Left lung (tissue), 10 donors: ENCODE data around the gene TRIM13. TPM values are rescaled to one million over a fixed set of nuclear protein-coding genes. Genes with fewer than 3 reads are reported as not detected.

Experiments
- ATAC-seq: fragments of 200-7000 bp; cut with Tn5 transposase; one replicate; pipeline ENCODE4 v1.9.1; 2020; ENCODE audit warnings: moderate library complexity
- DNase-seq, 4 donors: peaks; one replicate each; pipeline ENCODE4 v3.0.0-alpha.2; 2013 to 2020
- H3K27ac ChIP-seq, 2 donors: fragments of 200-600 bp; sonication (generic) in 1 of 2; one replicate each; pipeline versions ENCODE4 v1.5.0 to v1.8.0; 2020 to 2021
- H3K27me3 ChIP-seq, 2 donors: fragments of 200-600 bp; sonication (generic) in 1 of 2; one replicate each; pipeline versions ENCODE4 v1.5.0 to v1.8.0; 2020 to 2021
- H3K36me3 ChIP-seq, 2 donors: fragments of 200-600 bp; sonication (generic) in 1 of 2; one replicate each; pipeline versions ENCODE4 v1.5.0 to v1.8.0; 2020 to 2021
- H3K4me1 ChIP-seq, 2 donors: fragments of 200-600 bp; one replicate each; pipeline ENCODE4 v1.8.0; 2021
- H3K4me3 ChIP-seq, 2 donors: fragments of 200-600 bp; sonication (generic) in 1 of 2; one replicate each; pipeline versions ENCODE4 v1.5.0 to v1.8.0; 2020 to 2021; ENCODE audit warnings: mild to moderate bottlenecking in 1 of 2
- H3K9me3 ChIP-seq, 2 donors: fragments of 200-600 bp; sonication (generic) in 1 of 2; one replicate each; pipeline versions ENCODE4 v1.5.0 to v1.8.0; 2020 to 2021
- intact Hi-C, 2 donors: fragments of 100-400 bp; cut with DNase I; formaldehyde crosslinking; loops; one replicate each; pipeline versions ENCODE4 v1.11.2 to v1.14.2; 2022
- polyA plus RNA-seq, 6 donors: library from polyadenylated mRNA; unstranded; fragments of 120-200 nt; gene quantifications; one replicate each; pipeline ENCODE4 v1.2.1, GENCODE V29; 2013; ENCODE audit not compliant: insufficient read length in 6 of 6
- total RNA-seq, 2 donors: library from RNA; stranded (reverse); fragmentation: NEBNext Ultra II Directional; extraction: Animal tissue kit (Norgen Biotek cat#: 25700); gene quantifications; one replicate each; pipeline ENCODE4 v1.2.1, GENCODE V29; 2021
- TF ChIP-seq, protein P1 (sequence below), 2 donors: fragments of 200-600 bp; sonication (generic) in 1 of 2; IDR thresholded peaks; one replicate each; pipeline versions ENCODE4 v1.5.0 to v1.8.0; 2021; ENCODE audit warnings: antibody characterized with exemption in 2 of 2
- donor health status: DM: no; HTN: yes; CAD: no.
- donor health status: DM: no; HTN: no; CAD: no.

Gene TRIM13
- total and polyA plus RNA-seq, 8 donors, result 30.5 to 55.6 (median 49.4) TPM

DNA sequence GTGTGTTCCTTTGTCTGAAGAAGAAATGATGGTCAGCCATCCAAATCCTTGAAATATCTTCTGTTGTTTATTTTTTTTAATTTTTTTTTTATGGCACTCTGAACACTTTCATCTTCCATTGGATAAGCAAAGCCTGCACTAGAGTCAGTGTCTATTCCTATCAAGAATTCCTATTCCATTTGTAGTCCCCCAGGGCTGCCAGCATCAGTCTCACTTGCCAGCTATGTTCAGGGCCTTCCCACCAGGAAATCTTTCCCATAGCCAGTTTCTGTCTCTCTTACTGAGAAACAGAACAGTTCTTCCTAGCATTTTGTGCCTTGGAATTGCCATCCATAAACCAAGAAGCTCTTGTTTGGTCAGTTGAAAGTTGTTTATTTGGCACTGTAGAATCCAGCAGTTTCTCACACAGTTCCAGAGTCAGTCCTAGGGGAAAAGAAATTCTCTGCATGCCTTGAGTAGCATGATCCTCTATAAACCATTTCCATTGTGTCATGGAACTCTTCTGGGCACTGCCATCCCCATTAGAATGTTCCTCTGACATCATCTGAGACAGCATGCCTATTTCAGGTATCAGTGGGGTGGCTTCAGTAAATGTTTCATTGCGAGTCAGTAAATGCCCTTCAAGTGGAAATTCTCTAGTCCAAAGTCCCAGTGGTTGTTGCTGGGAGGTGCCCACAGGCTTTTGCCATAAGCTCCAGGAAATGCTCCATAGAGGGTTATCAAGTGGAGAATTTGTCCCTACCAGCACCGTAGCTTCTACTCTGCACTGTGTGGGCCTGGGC is 42.0 kb upstream of the TRIM13 start:
- Histone ChIP-seq H3K27me3 (no peaks in the 10 kb centered on the region), H3K4me3 (no peak overlapping the region), H3K27ac (no peak overlapping the region), H3K4me1 (no peaks in the 10 kb centered on the region), H3K36me3 (peaks cover 0 to 7% of the 10 kb centered on the region in 2 donors), H3K9me3 (peaks cover 0 to under 1% of the 10 kb centered on the region in 2 donors)
- intact Hi-C loops, result no loop called here
- TF ChIP-seq, protein P1, sequence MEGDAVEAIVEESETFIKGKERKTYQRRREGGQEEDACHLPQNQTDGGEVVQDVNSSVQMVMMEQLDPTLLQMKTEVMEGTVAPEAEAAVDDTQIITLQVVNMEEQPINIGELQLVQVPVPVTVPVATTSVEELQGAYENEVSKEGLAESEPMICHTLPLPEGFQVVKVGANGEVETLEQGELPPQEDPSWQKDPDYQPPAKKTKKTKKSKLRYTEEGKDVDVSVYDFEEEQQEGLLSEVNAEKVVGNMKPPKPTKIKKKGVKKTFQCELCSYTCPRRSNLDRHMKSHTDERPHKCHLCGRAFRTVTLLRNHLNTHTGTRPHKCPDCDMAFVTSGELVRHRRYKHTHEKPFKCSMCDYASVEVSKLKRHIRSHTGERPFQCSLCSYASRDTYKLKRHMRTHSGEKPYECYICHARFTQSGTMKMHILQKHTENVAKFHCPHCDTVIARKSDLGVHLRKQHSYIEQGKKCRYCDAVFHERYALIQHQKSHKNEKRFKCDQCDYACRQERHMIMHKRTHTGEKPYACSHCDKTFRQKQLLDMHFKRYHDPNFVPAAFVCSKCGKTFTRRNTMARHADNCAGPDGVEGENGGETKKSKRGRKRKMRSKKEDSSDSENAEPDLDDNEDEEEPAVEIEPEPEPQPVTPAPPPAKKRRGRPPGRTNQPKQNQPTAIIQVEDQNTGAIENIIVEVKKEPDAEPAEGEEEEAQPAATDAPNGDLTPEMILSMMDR (IDR thresholded peaks at IDR 0.05), result no peak
- ATAC-seq, result no peak
- no peak for DNase-seq

DNA sequence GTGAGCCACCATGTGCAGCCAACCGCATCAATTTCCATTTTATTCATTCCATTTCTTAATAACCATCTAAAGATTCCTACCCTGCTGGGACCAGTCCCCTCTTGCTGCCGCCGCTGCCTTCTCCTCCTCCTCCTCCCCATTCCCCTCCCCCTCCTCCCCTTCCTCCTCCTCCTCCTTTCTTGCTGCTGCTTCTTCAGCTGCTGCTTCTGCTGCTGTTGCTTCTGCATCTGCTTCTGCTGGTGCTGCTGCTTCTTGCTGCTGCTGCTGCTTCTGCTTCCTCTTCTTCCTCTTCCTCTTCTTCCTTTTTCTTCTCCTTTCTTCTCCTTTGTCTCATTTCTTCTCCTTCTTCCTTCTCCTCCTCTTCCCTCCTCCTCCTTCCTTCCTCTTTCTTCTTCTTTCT is 40.7 kb upstream of the TRIM13 start:
- Histone ChIP-seq H3K4me3 (no peak overlapping the region), H3K36me3 (peaks cover 0 to 7% of the 10 kb centered on the region in 2 donors), H3K4me1 (no peaks in the 10 kb centered on the region), H3K27me3 (no peaks in the 10 kb centered on the region), H3K9me3 (peaks cover 0 to 1% of the 10 kb centered on the region in 2 donors), H3K27ac (no peak overlapping the region)
- TF ChIP-seq, protein P1 (IDR thresholded peaks at IDR 0.05), result no peak
- ATAC-seq (no peak), DNase-seq (no peak)
- intact Hi-C loops, result no loop called here

DNA sequence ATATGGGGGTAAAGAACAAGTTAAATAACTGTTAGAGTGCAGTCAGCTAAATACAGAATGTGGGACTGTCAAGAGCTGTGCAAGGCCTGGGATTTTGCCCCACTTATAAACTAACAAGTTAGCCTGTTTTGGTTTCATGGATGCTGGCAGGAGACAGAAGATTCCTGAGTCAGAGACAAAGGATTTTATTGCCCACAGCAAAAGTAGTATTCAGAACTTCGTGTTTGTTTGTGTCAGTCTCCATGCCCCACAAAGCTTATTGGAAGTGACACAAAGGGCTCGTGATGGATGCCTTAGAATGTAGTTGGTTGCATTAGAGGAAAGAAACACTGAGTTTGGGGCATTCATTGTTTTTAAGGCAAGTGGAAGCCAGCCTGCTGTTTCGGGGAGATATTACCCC is 38.5 kb upstream of the TRIM13 start:
- no peak overlapping the region for H3K4me3 ChIP-seq
- no peak overlapping the region for H3K27ac ChIP-seq
- no peaks in the 10 kb centered on the region for H3K4me1 ChIP-seq
- H3K27me3 ChIP-seq, result no peaks in the 10 kb centered on the region
- intact Hi-C loops, result no loop called here
- H3K36me3 ChIP-seq, result peaks cover 0 to 7% of the 10 kb centered on the region in 2 donors
- DNase-seq, result no peak
- ATAC-seq, result no peak
- TF ChIP-seq, protein P1 (IDR thresholded peaks at IDR 0.05), result no peak
- peaks cover 0 to 6% of the 10 kb centered on the region in 2 donors for H3K9me3 ChIP-seq

DNA sequence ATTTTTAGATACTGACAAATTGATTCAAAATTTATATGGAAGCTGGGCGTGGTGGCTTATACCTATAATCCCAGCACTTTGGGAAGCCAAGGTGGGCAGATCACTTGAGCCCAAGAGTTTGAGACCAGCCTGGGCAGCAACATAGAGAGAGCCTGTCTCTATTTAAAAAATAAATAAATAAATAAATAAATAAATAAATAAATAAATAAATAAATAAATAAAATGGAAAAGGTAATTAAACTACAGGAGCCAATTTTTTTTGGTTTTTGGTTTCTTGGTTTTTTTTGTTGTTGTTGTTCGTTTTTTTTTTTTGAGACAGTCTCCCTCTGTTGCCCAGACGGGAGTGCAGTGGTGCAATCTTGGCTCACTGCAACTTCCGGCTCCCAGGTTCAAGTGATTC is 29.4 kb upstream of the TRIM13 start:
- Histone ChIP-seq H3K36me3 (peaks cover 0 to 21% of the 10 kb centered on the region in 2 donors), H3K4me1 (no peaks in the 10 kb centered on the region), H3K4me3 (no peak overlapping the region), H3K27ac (no peak overlapping the region), H3K9me3 (peaks cover 0 to 15% of the 10 kb centered on the region in 2 donors), H3K27me3 (no peaks in the 10 kb centered on the region)
- no peak for DNase-seq
- intact Hi-C loops, result no loop called here
- no peak for ATAC-seq
- TF ChIP-seq, protein P1 (IDR thresholded peaks at IDR 0.05), result no peak

DNA sequence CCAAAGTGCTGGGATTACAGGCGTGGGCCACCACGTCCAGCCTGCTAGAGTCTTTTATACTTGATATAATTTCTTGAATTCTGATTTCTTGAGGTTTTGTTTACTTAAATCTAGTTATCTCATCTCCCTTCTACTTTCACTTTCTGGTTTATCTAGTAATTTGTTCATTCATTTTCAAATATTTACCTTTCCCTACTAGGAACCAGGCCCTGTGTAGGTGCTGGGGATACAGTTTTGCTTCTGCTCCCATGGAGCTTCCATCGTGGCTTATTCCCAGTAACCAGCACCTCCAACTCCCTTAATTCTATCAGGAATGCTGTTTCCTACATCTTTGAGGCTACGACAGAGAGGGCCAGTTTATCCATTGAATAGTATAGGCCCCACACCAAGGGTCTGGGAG is 24.1 kb upstream of the TRIM13 start:
- Histone ChIP-seq H3K27ac (no peak overlapping the region), H3K27me3 (no peaks in the 10 kb centered on the region), H3K36me3 (peaks cover 0 to 11% of the 10 kb centered on the region in 2 donors), H3K4me1 (peaks cover 0 to 5% of the 10 kb centered on the region in 2 donors), H3K9me3 (no peaks in the 10 kb centered on the region), H3K4me3 (no peak overlapping the region)
- DNase-seq (no peak), ATAC-seq (peak; percentile 38)
- intact Hi-C loops, result loop anchor here in 1 of 2 donors (10.0 kb wide), 1 partner anchor 942 kb away; no protein-coding TSS in a partner anchor
- TF ChIP-seq, protein P1 (IDR thresholded peaks at IDR 0.05), result no peak
